GDM1 (cell line): Measurements from ENCODE around the gene NACA2.
"Not testable (repeated sequence)": the region's sequence is repeated elsewhere in the genome, so short reads cannot be mapped to it uniquely, and the experiment has no call there.

Experiments
- DNase-seq: peaks from one replicate; lab custom pipeline; 2025; lab: John Stamatoyannopoulos, UW

The NACA2 gene

GRCh38 chr17:61591018-61591417 lies at the start of gene NACA2:
Gene NACA2, minus strand, starts transcription at chr17:61591219. Its CDS starts 39 bp downstream, at chr17:61591180.
- DNase-seq = no peak

- no peak for DNase-seq
Observed at GRCh38 chr17:61639818-61640217, 48.8 kb upstream of the NACA2 start.

GRCh38 chr17:61638087-61638486 lies 47.1 kb upstream of the NACA2 start:
- DNase-seq = no peak

GRCh38 chr17:61635913-61636432 lies 45.0 kb upstream of the NACA2 start:
- peak; percentile 31 for DNase-seq

GRCh38 chr17:61634942-61635538 lies 44.0 kb upstream of the NACA2 start:
- DNase-seq = no peak

GRCh38 chr17:61634011-61634539 lies 43.1 kb upstream of the NACA2 start:
- no peak for DNase-seq

- DNase-seq = no peak
Observed at GRCh38 chr17:61632826-61633225, 41.8 kb upstream of the NACA2 start.

- DNase-seq = no peak
Observed at GRCh38 chr17:61631800-61632199, 40.8 kb upstream of the NACA2 start.

GRCh38 chr17:61628158-61628557 lies 37.1 kb upstream of the NACA2 start:
- DNase-seq = not testable (repeated sequence)

GRCh38 chr17:61627658-61628057 lies 36.6 kb upstream of the NACA2 start:
- no peak for DNase-seq

GRCh38 chr17:61627125-61627524 lies 36.1 kb upstream of the NACA2 start:
- no peak for DNase-seq

GRCh38 chr17:61625564-61625963 lies 34.5 kb upstream of the NACA2 start:
- DNase-seq = no peak

GRCh38 chr17:61624951-61625350 lies 33.9 kb upstream of the NACA2 start:
- DNase-seq = no peak

- DNase-seq = no peak
Observed at GRCh38 chr17:61621317-61621716, 30.3 kb upstream of the NACA2 start.

- DNase-seq = no peak
Observed at GRCh38 chr17:61619953-61620352, 28.9 kb upstream of the NACA2 start.

- no peak for DNase-seq
Observed at GRCh38 chr17:61619493-61619892, 28.5 kb upstream of the NACA2 start.

GRCh38 chr17:61618950-61619349 lies 27.9 kb upstream of the NACA2 start:
- no peak for DNase-seq

- no peak for DNase-seq
Observed at GRCh38 chr17:61617330-61617729, 26.3 kb upstream of the NACA2 start.

GRCh38 chr17:61616783-61617182 lies 25.8 kb upstream of the NACA2 start:
- DNase-seq = no peak

- DNase-seq = no peak
Observed at GRCh38 chr17:61614219-61614618, 23.2 kb upstream of the NACA2 start.

GRCh38 chr17:61611323-61611722 lies 20.3 kb upstream of the NACA2 start:
- no peak for DNase-seq

- no peak for DNase-seq
Observed at GRCh38 chr17:61605692-61606091, 14.7 kb upstream of the NACA2 start.

- no peak for DNase-seq
Observed at GRCh38 chr17:61601297-61601696, 10.3 kb upstream of the NACA2 start.

- no peak for DNase-seq
Observed at GRCh38 chr17:61600621-61601020, 9.6 kb upstream of the NACA2 start.
